Mucosa of gallbladder (tissue), 1 donor: Measurements from ENCODE around the gene CIB4. TPM values are rescaled to one million over a fixed set of nuclear protein-coding genes. Genes with fewer than 3 reads are reported as not detected.

Experiments
- DNase-seq: peaks from one replicate; pipeline ENCODE4 v3.0.0-alpha.2; 2020; ENCODE audit warnings: low spot score
- total RNA-seq: library from RNA; stranded (reverse); gene quantifications from one replicate; pipeline ENCODE4 v1.2.1, GENCODE V29; 2021
- donor health status: DM: no; HTN: no; CAD: no.

Gene CIB4
- total RNA-seq, 1 donor from 2014 or later: not detected

- DNase-seq: no peak
These were observed 90.7 kb downstream of the CIB4 start for GRCh38 chr2:26550276-26551015.

- DNase-seq: no peak
These were observed 98.3 kb downstream of the CIB4 start for GRCh38 chr2:26542676-26543505.

- DNase-seq: no peak
These were observed 99.0 kb downstream of the CIB4 start for GRCh38 chr2:26542194-26542455.

GRCh38 chr2:26541401-26542193 is 99.6 kb downstream of the CIB4 start:
- DNase-seq: no peak

GRCh38 chr2:26540961-26541360 is 100.2 kb downstream of the CIB4 start:
- DNase-seq: no peak

- no peak for DNase-seq
These were observed 100.9 kb downstream of the CIB4 start for GRCh38 chr2:26540306-26540705.

GRCh38 chr2:26537826-26538475 is 103.2 kb downstream of the CIB4 start:
- no peak for DNase-seq

GRCh38 chr2:26537069-26537825 is 103.9 kb downstream of the CIB4 start:
- no peak for DNase-seq

GRCh38 chr2:26536371-26537068 is 104.6 kb downstream of the CIB4 start:
- DNase-seq: no peak

- no peak for DNase-seq
These were observed 105.4 kb downstream of the CIB4 start for GRCh38 chr2:26535663-26536275.

- DNase-seq: no peak
These were observed 106.1 kb downstream of the CIB4 start for GRCh38 chr2:26534865-26535662.

GRCh38 chr2:26534098-26534864 is 106.9 kb downstream of the CIB4 start:
- DNase-seq: no peak

- DNase-seq: no peak
These were observed 107.5 kb downstream of the CIB4 start for GRCh38 chr2:26533661-26534060.

GRCh38 chr2:26532301-26533250 is 108.6 kb downstream of the CIB4 start:
- no peak for DNase-seq
